ENCODE results near the gene TTC39B.

TTC39B gene

GRCh38 chr9:15256426-15256825, 50.6 kb downstream of the TTC39B start:
- H3K4me3 ChIP-seq (ENCODE audit: control insufficient read depth, low read depth, low read length), result no peak overlapping the region
- DNase-seq (ENCODE audit: low read depth), result no peak
- TF ChIP-seq CTCF (conservative IDR thresholded peaks at IDR 0.05; ENCODE audit: control insufficient read depth, insufficient read depth, low read depth, low read length), result no peak

- no peak for TF ChIP-seq CTCF (conservative IDR thresholded peaks at IDR 0.05; ENCODE audit: control insufficient read depth, insufficient read depth, low read depth, low read length)
- H3K4me3 ChIP-seq (ENCODE audit: control insufficient read depth, low read depth, low read length), result no peak overlapping the region
- DNase-seq (ENCODE audit: low read depth), result no peak
Observed at GRCh38 chr9:15253786-15254185, 53.2 kb downstream of the TTC39B start.

- DNase-seq (ENCODE audit: low read depth), result no peak
- no peak for TF ChIP-seq CTCF (conservative IDR thresholded peaks at IDR 0.05; ENCODE audit: control insufficient read depth, insufficient read depth, low read depth, low read length)
- no peak overlapping the region for H3K4me3 ChIP-seq (ENCODE audit: control insufficient read depth, low read depth, low read length)
Observed at GRCh38 chr9:15253197-15253596, 53.8 kb downstream of the TTC39B start.

GRCh38 chr9:15249981-15250380, 57.0 kb downstream of the TTC39B start:
- DNase-seq (ENCODE audit: low read depth), result no peak
- no peak overlapping the region for H3K4me3 ChIP-seq (ENCODE audit: control insufficient read depth, low read depth, low read length)
- no peak for TF ChIP-seq CTCF (conservative IDR thresholded peaks at IDR 0.05; ENCODE audit: control insufficient read depth, insufficient read depth, low read depth, low read length)

- no peak for TF ChIP-seq CTCF (conservative IDR thresholded peaks at IDR 0.05; ENCODE audit: control insufficient read depth, insufficient read depth, low read depth, low read length)
- DNase-seq (ENCODE audit: low read depth), result peak; percentile 79
- no peak overlapping the region for H3K4me3 ChIP-seq (ENCODE audit: control insufficient read depth, low read depth, low read length)
Observed at GRCh38 chr9:15249042-15249818, 57.8 kb downstream of the TTC39B start.

- no peak for TF ChIP-seq CTCF (conservative IDR thresholded peaks at IDR 0.05; ENCODE audit: control insufficient read depth, insufficient read depth, low read depth, low read length)
- no peak for DNase-seq (ENCODE audit: low read depth)
- H3K4me3 ChIP-seq (ENCODE audit: control insufficient read depth, low read depth, low read length), result no peak overlapping the region
Observed at GRCh38 chr9:15248621-15249020, 58.4 kb downstream of the TTC39B start.

Measured in fibroblast of mammary gland (primary cell).